Hematopoietic multipotent progenitor cell treated with erythropoietin and hydrocortisone succinate and interleukin-3 and kit ligand, for 4 days (in vitro differentiated cells): ENCODE data around the gene ASTE1.
A peak's percentile ranks its signal among the peaks of the same experiment; 100 is the strongest.
"Not testable (repeated sequence)": the region's sequence is repeated elsewhere in the genome, so short reads cannot be mapped to it uniquely, and the experiment has no call there.

Source experiments
- DNase-seq: peaks from one replicate; pipeline ENCODE4 v3.0.0-alpha.2; 2015

ASTE1 gene

DNA sequence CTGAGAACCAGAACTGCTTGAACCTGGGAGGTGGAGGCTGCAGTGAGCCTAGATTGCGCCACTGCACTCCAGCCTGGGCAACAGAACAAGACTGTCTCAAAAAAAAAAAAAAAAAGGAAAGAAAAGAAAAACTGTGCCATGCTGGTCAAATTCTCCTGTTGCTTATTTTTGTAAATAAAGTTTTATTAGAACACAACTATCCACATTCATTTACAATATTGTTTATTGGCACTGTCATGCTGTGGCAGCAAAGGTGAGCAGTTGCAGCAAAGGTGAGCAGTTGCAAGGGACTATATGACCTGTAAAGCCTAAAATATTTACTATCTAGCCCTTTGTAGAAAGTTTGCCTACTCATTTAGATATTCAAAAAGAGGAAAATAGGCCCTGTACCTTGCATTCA is 18.3 kb downstream of the ASTE1 start:
- DNase-seq = no peak

DNA sequence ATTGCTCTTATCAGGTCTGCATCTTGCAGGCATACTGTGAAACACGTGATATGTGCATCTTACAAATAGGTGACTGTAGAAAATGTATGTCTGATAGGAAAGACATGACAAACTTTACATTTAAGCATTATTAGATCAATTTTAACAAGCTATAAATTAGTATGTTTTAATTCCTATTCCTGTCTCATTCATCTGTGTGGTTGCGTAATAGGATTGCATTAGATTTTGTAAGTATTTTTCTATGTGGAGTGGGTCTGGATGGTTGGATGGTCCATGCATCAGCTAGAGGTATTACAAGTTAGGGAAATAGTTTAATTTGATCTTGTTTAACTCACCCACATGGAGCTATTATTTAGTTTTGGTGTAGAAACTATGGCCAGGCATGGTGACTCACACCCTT is 18.8 kb downstream of the ASTE1 start:
- no peak for DNase-seq

DNA sequence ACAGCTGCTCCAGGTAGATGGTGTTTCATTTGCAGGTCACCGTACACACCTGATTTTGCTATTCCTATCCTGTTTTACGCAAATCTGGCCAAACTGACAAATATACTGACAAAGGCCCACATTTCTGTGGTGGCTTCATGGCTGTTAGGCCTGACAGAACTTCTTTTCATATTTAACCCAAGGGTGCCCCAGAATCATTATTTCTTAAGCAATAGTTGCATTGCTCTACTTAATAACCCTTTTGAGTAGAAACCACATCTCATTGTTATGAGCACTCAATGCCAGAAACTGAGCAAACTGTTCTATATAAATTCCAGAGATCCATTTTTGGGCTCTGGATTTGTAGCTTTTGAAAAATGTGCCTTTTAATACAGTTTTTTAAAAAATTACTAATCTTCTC is 19.4 kb downstream of the ASTE1 start:
- DNase-seq = no peak

DNA sequence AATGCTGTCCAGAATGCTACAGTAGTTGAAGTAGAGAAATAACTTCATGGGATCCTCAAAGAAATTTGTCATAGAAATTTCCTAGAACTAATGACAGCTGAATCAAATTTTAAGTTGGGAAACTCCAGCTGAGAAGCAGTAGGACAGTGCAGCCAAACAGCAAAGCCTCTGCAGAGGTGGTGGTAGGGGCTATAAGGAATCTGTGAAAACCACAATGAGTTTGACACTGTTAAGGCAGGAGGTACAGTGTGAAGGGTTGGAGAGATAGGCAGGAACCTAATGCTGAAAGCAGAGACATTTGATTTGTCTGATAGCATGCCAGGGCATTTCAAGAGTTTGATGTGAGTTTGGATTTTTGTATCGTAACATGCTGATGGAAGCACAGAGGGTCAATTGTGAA is 22.0 kb downstream of the ASTE1 start:
- DNase-seq = no peak

DNA sequence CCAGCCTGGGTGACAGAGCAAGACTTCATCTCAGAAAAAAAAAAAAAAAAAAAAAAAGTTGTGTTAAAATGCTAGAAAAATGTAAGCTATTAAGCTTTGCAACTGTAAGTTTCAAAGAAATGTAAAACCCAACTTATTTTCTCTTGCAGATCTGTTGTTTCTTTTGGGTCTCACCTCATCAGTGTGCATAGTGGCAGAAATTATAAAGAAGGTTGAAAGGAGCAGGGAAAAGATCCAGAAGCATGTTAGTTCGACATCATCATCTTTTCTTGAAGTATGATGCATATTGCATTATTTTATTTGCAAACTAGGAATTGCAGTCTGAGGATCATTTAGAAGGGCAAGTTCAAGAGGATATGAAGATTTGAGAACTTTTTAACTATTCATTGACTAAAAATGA is 25.6 kb downstream of the ASTE1 start:
- DNase-seq = no peak

DNA sequence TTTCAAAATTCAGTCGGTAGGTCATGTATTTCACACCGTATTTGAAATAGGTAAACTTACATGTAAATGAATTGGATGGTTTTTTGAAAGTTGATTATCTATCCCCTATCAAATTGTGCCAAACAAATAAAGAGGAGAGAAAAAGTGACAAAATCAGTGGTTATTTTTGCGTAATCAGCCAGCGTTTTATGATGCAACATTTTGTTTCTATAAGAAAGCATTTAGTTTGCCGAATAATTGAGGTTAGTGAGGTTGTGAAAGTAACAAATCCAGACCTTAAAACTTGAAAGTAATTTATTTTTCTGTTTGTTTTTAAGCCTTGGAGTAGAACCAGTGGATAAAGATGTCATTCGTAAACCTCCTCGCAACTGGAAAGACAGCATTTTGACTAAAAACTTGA is 29.3 kb downstream of the ASTE1 start:
- DNase-seq = peak; percentile 69

DNA sequence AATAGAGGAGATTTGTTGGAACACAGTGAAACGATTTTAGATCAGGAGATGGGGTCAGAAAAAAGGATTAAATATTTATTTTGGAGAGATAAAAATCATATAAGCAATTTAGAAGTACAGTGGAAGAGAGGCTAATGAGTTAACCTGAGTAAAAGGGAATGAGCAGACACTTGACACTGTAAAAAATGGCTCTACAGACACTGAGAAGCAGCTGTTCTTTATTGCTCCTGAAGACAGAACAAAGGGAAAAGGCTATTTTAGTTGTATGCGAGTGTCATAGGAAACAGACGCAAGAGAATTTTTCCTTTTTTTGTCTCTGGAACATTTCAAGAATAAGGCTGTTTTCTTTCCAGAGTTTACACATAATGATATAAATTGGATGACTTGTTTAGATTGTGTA is 34.3 kb downstream of the ASTE1 start:
- DNase-seq = no peak

DNA sequence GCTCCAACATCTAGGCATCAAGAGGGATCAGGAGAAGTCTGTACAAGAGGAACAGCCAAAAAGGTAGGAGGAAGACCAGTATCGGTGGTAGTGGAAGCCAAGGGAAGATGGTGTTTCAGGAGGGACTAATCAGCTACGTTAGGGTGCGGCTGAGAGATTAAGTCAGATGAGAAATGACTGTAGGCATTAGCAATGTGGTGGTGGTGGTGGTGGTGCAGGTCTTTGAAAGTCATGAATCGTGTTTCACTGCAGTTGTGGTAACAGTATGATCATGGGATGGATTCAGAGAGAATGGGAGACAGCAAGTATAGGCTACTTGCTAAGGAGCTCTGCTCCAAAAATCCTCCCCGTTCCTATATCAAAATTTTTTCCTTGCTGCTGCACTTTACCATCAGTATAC is 35.5 kb downstream of the ASTE1 start:
- no peak for DNase-seq

DNA sequence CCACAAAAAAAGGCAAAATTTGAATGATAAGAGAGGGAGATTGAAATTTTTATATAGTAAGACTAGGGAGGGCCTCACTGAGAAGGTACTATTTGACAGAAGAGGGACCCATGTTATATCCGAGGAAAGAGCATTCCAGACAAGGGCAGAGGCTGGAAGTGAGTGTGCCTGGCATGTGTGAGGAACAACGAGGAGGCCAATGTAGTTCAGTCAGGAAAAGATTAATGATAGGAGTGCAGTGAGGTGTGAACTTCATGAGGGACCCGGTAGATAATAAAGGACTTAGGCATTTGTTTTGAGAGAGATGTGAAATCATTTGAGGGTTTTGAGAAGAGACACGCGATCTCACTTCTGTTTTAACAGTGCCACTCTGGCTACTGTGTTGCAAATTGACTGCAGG is 36.3 kb downstream of the ASTE1 start:
- no peak for DNase-seq

DNA sequence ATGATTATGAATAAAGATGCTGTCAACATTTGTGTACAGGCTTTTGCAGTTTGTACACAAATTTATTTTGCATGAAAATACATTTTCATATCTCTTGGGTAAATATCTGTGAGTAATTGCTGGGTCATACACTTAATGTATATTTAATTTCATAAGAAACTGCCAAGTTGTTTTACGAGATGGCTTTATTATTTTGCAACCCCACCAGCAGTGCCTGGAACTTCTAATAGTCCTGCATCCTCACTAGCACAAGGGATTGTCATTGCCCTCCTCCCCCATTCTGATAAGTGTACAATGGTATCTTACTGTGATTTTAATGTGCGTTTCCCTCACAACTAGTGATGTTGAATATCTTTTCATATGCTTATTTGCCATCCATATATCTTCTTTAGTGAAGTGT is 45.2 kb downstream of the ASTE1 start:
- DNase-seq = no peak

DNA sequence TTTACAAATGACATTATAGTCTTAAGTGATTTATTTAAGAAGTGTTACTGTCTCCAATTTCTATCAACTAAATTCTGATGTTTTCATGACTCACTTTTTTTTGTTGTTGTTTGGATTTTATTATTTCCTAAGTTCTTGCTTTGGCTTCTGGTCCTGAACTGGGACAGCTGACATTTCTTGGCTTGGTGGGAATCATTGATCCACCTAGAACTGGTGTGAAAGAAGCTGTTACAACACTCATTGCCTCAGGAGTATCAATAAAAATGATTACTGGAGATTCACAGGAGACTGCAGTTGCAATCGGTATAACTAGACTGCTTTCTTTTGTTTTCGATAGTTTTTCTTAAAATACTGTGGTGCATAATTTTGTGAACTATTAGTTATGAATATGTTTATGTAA is 47.5 kb downstream of the ASTE1 start:
- no peak for DNase-seq

DNA sequence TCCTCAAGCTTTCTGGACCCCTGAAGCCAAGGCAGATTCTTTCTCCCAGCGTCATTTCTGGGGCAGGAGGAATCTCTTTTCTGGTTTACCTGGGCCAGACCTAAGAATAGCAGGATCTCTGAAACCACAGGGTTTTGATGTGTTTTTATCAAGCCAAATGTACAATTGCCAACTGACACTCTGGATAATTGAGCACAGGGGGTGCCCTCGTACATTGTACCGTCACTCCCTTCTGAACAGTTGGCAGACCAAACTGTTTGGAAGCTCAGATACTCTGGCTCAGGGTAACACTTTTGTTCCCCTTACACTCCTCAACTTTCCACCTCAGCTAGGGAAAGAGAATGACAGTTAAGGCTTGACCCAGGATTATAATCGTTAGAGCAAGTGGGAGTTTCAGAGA is 49.9 kb downstream of the ASTE1 start:
- DNase-seq = no peak

DNA sequence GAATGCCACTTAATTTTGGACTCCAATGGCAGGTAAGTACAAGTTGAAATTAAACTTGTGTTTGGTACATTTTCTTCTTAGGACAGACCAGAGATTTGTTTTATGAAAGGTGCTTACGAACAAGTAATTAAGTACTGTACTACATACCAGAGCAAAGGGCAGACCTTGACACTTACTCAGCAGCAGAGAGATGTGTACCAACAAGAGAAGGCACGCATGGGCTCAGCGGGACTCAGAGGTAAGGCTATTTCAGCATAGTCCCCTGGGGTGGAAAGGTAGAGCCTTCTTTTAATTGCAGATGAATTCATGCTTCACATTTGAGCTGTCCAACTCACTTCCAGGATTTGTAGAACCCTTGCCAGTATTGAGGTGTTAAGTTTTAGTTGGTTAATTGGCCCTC is 51.4 kb downstream of the ASTE1 start:
- DNase-seq = no peak

DNA sequence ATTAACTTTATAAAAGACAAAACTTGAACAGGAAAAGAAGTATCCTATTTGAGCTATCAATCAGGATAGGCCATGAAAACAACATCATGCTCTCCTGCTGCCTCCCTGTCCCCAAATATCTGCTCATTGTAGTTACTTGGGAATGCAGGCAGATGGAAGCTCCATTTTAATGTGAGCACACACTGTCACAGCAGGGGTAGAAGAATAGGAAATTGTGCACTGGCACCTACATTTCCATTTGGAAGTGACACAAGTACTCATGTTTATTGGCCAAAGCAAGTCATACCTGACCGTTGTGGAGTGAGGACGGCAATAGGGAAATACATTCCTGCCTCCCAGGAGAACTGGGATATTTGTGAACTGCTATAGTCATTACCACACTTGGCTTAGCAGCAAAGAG is 52.4 kb downstream of the ASTE1 start:
- DNase-seq = no peak

DNA sequence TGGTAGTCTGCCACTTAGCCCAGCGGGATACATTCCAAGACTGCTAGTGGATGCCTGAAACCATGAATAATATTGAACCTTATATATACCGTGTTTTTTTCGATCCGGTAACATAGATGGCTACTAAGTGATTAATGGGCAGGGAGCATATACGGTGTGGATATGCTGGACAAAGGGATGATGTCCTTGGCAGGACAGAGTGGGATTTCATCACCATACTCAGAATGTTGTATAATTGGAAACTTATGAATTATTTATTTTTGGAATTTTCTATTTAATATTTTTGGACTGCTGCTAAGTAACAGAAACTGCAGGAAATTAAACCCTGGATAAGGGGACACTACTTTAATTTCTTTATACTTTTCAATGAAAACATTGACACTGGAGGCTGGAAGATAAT is 53.2 kb downstream of the ASTE1 start:
- no peak for DNase-seq

DNA sequence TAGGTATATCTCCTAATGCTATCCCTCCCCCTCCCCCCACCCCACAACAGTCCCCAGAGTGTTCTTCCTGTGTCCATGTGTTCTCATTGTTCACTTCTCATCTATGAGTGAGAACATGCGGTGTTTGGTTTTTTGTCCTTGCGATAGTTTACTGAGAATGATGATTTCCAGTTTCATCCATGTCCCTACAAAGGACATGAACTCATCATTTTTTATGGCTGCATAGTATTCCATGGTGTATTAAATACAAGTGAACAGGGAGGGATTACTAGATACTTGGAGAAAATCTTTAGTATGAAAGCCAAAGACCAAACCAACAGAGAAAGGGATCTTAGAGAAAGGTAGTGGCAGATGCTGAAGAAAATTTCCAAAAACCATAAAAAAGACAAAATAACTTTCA is 54.0 kb downstream of the ASTE1 start:
- DNase-seq = not testable (repeated sequence)

DNA sequence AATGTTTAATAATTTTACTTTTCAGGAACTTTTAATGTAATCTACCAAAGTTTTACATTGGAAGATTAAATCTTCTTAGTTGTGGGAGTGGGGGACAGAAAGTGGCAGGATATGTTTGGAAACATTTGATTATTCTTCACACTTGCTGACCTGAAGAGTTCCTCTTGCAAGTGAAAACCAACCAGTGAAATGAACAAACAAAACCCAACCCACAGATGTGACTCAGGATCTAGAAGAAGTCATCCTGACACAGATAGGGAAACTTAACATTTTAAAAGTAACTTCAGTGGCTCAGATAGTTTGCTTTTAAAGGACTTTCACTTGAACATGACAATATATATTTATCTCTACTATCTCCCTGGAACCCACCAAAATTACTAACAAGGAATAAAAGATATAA is 55.4 kb downstream of the ASTE1 start:
- no peak for DNase-seq

DNA sequence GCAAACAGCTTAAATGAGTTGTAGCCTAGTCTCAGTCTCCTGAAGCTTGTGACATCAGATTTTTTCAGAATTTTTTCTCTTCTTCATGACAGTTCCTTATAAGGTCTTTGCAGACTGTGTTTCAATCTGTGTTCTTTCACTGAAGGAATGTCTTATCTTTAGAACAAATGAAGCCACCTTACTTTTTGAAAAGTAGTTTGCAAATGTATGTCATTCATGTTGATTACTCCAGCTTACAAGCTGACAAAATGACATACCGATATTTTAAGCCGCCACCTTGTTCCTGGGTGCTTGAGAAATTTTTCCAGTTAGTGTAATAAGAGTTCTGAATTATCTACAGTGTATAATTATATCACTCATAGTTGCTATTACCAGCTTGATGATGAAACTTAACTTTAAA is 57.0 kb downstream of the ASTE1 start:
- no peak for DNase-seq

DNA sequence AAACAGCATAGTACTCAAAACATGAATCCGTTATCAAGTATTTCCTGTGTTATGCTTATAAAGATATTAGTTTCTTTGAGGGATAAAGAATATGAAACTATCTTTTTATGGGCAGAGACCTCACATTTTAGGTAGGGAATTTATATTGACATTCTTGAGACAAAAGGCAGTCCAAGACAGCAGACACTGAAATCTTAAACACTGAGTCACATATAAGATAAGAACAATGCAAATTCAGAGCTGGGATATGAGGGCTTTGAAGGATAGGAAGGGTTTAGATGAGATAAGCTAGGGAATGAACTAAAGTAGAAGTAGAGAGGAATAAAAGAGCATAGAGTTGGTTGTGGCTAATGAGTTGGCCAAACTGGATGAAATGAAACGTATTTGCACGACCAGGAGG is 58.4 kb downstream of the ASTE1 start:
- no peak for DNase-seq

DNA sequence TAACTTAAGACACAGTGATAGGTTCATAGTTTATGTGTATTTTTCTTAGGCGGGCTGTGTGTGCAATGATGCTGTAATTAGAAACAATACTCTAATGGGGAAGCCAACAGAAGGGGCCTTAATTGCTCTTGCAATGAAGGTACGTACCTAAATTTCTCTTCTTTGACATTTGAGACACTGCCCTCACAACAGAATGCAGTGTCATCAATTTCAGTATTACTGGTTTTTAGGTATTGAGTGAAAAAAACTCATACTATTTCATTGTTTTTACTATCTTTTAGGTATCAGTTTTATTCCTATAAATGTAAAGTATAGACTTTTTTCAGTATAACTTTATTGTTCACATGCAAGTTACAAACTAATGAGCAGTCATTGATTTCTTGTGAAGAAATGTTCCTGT is 59.3 kb downstream of the ASTE1 start:
- DNase-seq = no peak

DNA sequence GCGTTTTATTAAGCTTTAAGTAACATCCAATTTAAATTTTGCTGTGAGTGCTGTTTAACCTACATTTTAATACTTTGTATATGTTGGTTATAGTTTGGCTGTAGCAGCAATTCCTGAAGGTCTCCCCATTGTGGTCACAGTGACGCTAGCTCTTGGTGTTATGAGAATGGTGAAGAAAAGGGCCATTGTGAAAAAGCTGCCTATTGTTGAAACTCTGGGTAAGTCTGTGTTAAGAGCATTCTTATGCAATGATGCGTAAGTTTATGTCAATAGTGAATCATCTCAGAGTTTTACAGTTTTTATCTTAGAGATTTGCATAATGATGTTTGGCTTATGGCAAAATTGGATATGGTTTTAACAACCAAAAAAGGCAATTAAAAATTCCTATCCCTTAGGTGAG is 62.7 kb downstream of the ASTE1 start:
- DNase-seq = peak; percentile 20
